SK-N-SH (cell line): ENCODE results near the gene TGOLN2.

Experiments
- CTCF ChIP-seq: fragments of 200-600 bp; sonication (generic); IDR thresholded peaks from 2 replicates; pipeline ENCODE4 v1.6.1; 2017; ENCODE audit warnings: antibody characterized with exemption, mild to moderate bottlenecking, moderate library complexity
- ELF1 ChIP-seq: IDR thresholded peaks from 2 replicates; pipeline ENCODE4 v1.4.0; 2012
- EP300 ChIP-seq, 2 experiments: IDR thresholded peaks; 2 replicates each; pipeline versions ENCODE4 v1.4.0 to v1.6.1; 2012; ENCODE audit warnings: borderline replicate concordance in 1 of 2, low read depth in 1 of 2, low read length in 1 of 2
- MAX ChIP-seq: IDR thresholded peaks from 2 replicates; pipeline ENCODE4 v1.4.0; 2012; ENCODE audit warnings: low read depth
- MXI1 ChIP-seq: IDR thresholded peaks from 2 replicates; pipeline ENCODE4 v1.6.1; 2012; ENCODE audit warnings: mild to moderate bottlenecking, low read depth, low read length, improper control_type of control experiment
- RAD21 ChIP-seq: IDR thresholded peaks from 2 replicates; pipeline ENCODE4 v1.6.1; 2012; ENCODE audit warnings: mild to moderate bottlenecking, low read length
- TAF1 ChIP-seq: IDR thresholded peaks from 2 replicates; pipeline ENCODE4 v1.6.1; 2012; ENCODE audit warnings: low read depth, mild to moderate bottlenecking, low read length, moderate library complexity, borderline replicate concordance
- YY1 ChIP-seq: IDR thresholded peaks from 2 replicates; pipeline ENCODE4 v1.4.0; 2012; ENCODE audit warnings: low read depth, mild to moderate bottlenecking

- no peak for TF ChIP-seq ELF1
- TF ChIP-seq CTCF, result no peak
- no peak for TF ChIP-seq MAX
- no peak for TF ChIP-seq MXI1
- no peak for TF ChIP-seq YY1
- TF ChIP-seq EP300 (IDR thresholded peaks at IDR 0.05; ENCODE audit: borderline replicate concordance in 1 of 2, low read depth in 1 of 2, low read length in 1 of 2), result no peak
- TF ChIP-seq RAD21, result no peak
- no peak for TF ChIP-seq TAF1
These were observed 55.4 kb downstream of the TGOLN2 start for GRCh38 chr2:85272357-85272756.
